ENCODE results near the gene LRRC3B.

- TF ChIP-seq, protein P1, sequence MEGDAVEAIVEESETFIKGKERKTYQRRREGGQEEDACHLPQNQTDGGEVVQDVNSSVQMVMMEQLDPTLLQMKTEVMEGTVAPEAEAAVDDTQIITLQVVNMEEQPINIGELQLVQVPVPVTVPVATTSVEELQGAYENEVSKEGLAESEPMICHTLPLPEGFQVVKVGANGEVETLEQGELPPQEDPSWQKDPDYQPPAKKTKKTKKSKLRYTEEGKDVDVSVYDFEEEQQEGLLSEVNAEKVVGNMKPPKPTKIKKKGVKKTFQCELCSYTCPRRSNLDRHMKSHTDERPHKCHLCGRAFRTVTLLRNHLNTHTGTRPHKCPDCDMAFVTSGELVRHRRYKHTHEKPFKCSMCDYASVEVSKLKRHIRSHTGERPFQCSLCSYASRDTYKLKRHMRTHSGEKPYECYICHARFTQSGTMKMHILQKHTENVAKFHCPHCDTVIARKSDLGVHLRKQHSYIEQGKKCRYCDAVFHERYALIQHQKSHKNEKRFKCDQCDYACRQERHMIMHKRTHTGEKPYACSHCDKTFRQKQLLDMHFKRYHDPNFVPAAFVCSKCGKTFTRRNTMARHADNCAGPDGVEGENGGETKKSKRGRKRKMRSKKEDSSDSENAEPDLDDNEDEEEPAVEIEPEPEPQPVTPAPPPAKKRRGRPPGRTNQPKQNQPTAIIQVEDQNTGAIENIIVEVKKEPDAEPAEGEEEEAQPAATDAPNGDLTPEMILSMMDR (IDR thresholded peaks at IDR 0.05), result no peak
- no peak for TF ChIP-seq EP300 (IDR thresholded peaks at IDR 0.05)
Observed at GRCh38 chr3:26625187-26625586, 2.6 kb downstream of the LRRC3B start.
